Measurements from ENCODE around the gene GTF2I. TPM values are rescaled to one million over a fixed set of nuclear protein-coding genes. Genes with fewer than 3 reads are reported as not detected.

The GTF2I gene
- total and polyA plus RNA-seq, 10 of the 15 experiments (the other 5 are each of a cell fraction or from before 2014, with no cell fraction given): 6.7 to 172 (median 96.9) TPM

- peak; percentile 84 for TF ChIP-seq MAX (IDR thresholded peaks at IDR 0.05; ENCODE audit: low read depth, low read length)
- peak; percentile 93 for TF ChIP-seq CHD2 (IDR thresholded peaks at IDR 0.05; ENCODE audit: borderline replicate concordance, low read depth, low read length)
- peak; percentile 87 for TF ChIP-seq HDGF (IDR thresholded peaks at IDR 0.05)
- no peak for TF ChIP-seq SRF (IDR thresholded peaks at IDR 0.05; ENCODE audit: low read depth in 2 of 2, low read length in 2 of 2)
- TF ChIP-seq EED (IDR thresholded peaks at IDR 0.05; ENCODE audit: low read depth): peak; percentile 43; the same call in 1 of the 2 replicates
- no peak for TF ChIP-seq CEBPB (IDR thresholded peaks at IDR 0.05; ENCODE audit: borderline replicate concordance in 1 of 2, low read depth in 2 of 2, low read length in 2 of 2)
- TF ChIP-seq HSF1 (IDR thresholded peaks at IDR 0.05; ENCODE audit: low read depth, low read length): no peak
- TF ChIP-seq REST (IDR thresholded peaks at IDR 0.05; ENCODE audit: low read depth, low read length): 0 out of 2 replicates have a peak, but pooled peaks have one; percentile 18
- TF ChIP-seq IKZF2 (IDR thresholded peaks at IDR 0.05): peak in 1 of 2 experiments; percentile 50; a peak in 1 of 4 replicates
- no peak for TF ChIP-seq ZNF592 (IDR thresholded peaks at IDR 0.05)
- no peak for TF ChIP-seq E2F4 (IDR thresholded peaks at IDR 0.05; ENCODE audit: low read depth, low read length)
- no peak for TF ChIP-seq TCF7 (IDR thresholded peaks at IDR 0.05; ENCODE audit: borderline replicate concordance)
- no peak for TF ChIP-seq NR2C2 (IDR thresholded peaks at IDR 0.05; ENCODE audit: borderline replicate concordance, control insufficient read depth, insufficient read length, low read depth)
- no peak for TF ChIP-seq MYB (IDR thresholded peaks at IDR 0.05; ENCODE audit: borderline replicate concordance, low read depth, low read length)
- peak; percentile 59; the same call in 2 of the 3 replicates for TF ChIP-seq POU2F2 (IDR thresholded peaks at IDR 0.05; ENCODE audit: borderline replicate concordance, low read depth, low read length)
- no peak for TF ChIP-seq RFX5 (IDR thresholded peaks at IDR 0.05; ENCODE audit: low read depth, low read length)
- TF ChIP-seq SPI1 (IDR thresholded peaks at IDR 0.05; ENCODE audit: borderline replicate concordance, insufficient read depth, low read depth, low read length): no peak
- peak; percentile 89 for TF ChIP-seq HCFC1 (IDR thresholded peaks at IDR 0.05; ENCODE audit: low read length)
- TF ChIP-seq SP1 (IDR thresholded peaks at IDR 0.05; ENCODE audit: low read depth, low read length): no peak
Measured at GRCh38 chr7:74656837-74657691, 454 bp upstream of the GTF2I start (continued).
